ENCODE data around the gene ASPG. TPM values are rescaled to one million over a fixed set of nuclear protein-coding genes. Genes with fewer than 3 reads are reported as not detected.

The ASPG gene
- total and polyA plus RNA-seq, 2 of the 13 experiments (the other 11 are each of a cell fraction or from before 2014, with no cell fraction given), result not detected

DNA sequence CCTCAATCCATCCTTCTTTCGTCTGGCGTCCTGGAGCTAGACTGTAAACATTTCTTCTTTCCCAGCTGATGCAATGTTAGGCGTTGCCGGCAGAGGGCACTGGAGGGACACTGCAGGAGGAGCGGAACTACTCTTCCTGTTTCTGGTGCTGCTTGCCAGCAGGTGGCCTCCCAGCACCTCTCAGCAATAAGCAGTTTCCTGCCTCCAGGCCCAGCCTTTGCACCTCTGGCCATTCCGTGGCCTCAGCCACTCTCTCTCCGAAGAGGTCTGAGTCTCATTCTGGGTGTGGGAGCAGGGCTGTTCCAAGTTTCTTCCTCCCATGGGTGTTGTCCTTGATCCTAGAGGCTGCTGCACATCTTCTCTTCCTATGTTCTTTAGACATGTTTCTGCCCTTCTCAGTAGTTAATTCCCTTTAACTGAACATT lies 7.5 kb upstream of the ASPG start (continued):
- TF ChIP-seq TEAD3 (CRISPR knock-in tag; optimal IDR thresholded peaks at IDR 0.05; ENCODE audit: borderline replicate concordance), result peak; percentile 74
- TF ChIP-seq, protein P1, sequence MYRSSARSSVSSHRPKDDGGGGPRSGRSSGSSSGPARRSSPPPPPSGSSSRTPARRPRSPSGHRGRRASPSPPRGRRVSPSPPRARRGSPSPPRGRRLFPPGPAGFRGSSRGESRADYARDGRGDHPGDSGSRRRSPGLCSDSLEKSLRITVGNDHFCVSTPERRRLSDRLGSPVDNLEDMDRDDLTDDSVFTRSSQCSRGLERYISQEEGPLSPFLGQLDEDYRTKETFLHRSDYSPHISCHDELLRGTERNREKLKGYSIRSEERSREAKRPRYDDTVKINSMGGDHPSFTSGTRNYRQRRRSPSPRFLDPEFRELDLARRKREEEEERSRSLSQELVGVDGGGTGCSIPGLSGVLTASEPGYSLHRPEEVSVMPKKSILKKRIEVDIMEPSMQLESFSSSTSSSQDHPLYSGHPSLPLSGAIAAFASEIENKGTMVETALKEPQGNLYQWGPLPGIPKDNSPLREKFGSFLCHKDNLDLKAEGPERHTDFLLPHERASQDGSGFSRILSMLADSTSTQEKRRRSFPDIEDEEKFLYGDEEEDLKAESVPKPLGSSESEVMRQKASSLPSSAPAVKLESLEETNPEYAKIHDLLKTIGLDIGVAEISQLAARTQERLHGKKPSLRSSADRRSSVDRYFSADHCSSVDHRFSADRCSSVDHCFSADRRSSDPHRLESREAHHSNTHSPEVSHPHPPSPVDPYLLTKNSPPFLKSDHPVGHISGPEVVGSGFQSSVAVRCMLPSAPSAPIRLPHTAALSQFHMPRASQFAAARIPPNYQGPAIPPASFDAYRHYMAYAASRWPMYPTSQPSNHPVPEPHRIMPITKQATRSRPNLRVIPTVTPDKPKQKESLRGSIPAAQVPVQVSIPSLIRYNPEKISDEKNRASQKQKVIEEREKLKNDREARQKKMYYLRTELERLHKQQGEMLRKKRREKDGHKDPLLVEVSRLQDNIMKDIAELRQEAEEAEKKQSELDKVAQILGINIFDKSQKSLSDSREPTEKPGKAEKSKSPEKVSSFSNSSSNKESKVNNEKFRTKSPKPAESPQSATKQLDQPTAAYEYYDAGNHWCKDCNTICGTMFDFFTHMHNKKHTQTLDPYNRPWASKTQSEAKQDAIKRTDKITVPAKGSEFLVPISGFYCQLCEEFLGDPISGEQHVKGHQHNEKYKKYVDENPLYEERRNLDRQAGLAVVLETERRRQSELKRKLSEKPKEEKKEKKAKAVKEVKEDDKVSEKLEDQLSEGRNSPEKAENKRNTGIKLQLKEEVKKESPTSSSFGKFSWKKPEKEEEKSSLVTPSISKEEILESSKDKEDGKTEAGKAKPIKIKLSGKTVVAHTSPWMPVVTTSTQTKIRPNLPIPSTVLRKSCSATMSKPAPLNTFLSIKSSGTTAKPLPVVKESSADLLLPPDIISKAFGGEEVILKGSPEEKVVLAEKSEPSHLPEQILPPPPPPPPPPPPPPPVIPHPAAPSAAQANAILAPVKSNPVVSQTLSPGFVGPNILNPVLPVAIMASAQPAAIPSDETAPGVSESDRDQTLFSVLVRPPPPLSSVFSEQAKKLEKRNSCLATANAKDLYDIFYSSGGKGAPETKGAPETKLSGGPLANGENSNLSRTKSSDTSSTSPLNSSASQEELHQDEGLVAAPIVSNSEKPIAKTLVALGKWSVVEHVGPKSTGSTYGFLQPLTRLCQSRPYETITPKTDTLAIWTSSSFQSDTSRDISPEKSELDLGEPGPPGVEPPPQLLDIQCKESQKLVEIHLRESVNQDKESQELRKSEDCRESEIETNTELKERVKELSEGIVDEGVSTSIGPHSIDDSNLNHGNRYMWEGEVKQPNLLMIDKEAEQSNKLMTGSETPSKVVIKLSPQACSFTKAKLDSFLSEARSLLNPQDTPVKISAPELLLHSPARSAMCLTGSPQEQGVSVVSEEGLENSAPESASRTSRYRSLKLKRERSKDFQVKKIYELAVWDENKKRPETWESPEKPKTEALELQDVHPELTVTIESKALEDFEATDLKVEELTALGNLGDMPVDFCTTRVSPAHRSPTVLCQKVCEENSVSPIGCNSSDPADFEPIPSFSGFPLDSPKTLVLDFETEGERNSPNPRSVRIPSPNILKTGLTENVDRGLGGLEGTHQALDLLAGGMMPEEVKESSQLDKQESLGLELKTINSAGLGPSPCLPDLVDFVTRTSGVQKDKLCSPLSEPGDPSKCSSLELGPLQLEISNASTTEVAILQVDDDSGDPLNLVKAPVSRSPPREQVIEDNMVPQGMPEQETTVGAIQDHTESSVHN (CRISPR knock-in tag; IDR thresholded peaks at IDR 0.05), result no peak
- no peak for TF ChIP-seq NFKBIZ (CRISPR knock-in tag; IDR thresholded peaks at IDR 0.05)
- no peak for TF ChIP-seq GFI1 (CRISPR knock-in tag; IDR thresholded peaks at IDR 0.05; ENCODE audit: borderline replicate concordance)
- no peak for TF ChIP-seq ZNF382 (CRISPR knock-in tag; IDR thresholded peaks at IDR 0.05; ENCODE audit: borderline replicate concordance)
- TF ChIP-seq, protein P2, sequence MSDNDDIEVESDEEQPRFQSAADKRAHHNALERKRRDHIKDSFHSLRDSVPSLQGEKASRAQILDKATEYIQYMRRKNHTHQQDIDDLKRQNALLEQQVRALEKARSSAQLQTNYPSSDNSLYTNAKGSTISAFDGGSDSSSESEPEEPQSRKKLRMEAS (IDR thresholded peaks at IDR 0.05), result 0 out of 2 replicates have a peak, but pooled peaks have one; percentile 28
- TF ChIP-seq, protein P3, sequence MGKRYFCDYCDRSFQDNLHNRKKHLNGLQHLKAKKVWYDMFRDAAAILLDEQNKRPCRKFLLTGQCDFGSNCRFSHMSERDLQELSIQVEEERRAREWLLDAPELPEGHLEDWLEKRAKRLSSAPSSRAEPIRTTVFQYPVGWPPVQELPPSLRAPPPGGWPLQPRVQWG (CRISPR knock-in tag; IDR thresholded peaks at IDR 0.05; ENCODE audit: borderline replicate concordance, low read depth), result no peak
- TF ChIP-seq ZNF558 (CRISPR knock-in tag; IDR thresholded peaks at IDR 0.05; ENCODE audit: borderline replicate concordance), result peak; percentile 26; the same call in 1 of the 2 replicates
- TF ChIP-seq, protein P4, sequence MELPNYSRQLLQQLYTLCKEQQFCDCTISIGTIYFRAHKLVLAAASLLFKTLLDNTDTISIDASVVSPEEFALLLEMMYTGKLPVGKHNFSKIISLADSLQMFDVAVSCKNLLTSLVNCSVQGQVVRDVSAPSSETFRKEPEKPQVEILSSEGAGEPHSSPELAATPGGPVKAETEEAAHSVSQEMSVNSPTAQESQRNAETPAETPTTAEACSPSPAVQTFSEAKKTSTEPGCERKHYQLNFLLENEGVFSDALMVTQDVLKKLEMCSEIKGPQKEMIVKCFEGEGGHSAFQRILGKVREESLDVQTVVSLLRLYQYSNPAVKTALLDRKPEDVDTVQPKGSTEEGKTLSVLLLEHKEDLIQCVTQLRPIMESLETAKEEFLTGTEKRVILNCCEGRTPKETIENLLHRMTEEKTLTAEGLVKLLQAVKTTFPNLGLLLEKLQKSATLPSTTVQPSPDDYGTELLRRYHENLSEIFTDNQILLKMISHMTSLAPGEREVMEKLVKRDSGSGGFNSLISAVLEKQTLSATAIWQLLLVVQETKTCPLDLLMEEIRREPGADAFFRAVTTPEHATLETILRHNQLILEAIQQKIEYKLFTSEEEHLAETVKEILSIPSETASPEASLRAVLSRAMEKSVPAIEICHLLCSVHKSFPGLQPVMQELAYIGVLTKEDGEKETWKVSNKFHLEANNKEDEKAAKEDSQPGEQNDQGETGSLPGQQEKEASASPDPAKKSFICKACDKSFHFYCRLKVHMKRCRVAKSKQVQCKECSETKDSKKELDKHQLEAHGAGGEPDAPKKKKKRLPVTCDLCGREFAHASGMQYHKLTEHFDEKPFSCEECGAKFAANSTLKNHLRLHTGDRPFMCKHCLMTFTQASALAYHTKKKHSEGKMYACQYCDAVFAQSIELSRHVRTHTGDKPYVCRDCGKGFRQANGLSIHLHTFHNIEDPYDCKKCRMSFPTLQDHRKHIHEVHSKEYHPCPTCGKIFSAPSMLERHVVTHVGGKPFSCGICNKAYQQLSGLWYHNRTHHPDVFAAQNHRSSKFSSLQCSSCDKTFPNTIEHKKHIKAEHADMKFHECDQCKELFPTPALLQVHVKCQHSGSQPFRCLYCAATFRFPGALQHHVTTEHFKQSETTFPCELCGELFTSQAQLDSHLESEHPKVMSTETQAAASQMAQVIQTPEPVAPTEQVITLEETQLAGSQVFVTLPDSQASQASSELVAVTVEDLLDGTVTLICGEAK (IDR thresholded peaks at IDR 0.05), result no peak
- TF ChIP-seq, protein P4 (CRISPR knock-in tag; IDR thresholded peaks at IDR 0.05), result 0 out of 2 replicates have a peak, but pooled peaks have one; percentile 27
- TF ChIP-seq KLF13 (CRISPR knock-in tag; IDR thresholded peaks at IDR 0.05), result no peak
- TF ChIP-seq TGIF2 (CRISPR knock-in tag; IDR thresholded peaks at IDR 0.05), result no peak

Data from HepG2 (cell line).